NT2/D1 (cell line): Measurements from ENCODE around the gene ZNF597.

Experiments
- YY1 ChIP-seq: IDR thresholded peaks from 2 replicates; pipeline ENCODE4 v1.6.1; 2011; ENCODE audit not compliant: insufficient read length, insufficient read depth
- ZNF274 ChIP-seq: IDR thresholded peaks from 2 replicates; pipeline ENCODE4 v1.6.1; 2011; ENCODE audit warnings: mild to moderate bottlenecking, low read depth, low read length

DNA sequence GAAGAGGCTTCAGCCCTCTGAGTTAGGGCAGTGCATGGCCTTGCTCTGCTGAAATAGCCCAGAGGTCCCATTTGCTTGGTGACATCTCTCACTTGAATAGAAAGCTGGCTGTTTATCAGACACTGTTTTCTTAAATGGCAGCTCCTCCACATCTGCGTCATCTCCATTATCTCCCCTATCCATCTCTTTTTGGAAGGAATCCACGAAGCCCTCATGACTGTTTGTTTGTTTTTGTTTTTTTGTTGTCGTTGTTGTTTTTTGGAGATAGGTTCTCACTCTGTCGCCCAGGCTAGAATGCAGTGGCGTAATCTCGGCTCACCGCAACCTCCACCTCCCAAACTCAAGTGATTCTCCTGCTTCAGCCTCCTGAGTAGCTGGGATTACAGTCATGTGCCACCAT lies 16.8 kb upstream of the ZNF597 start:
- TF ChIP-seq YY1: no peak
- no peak for TF ChIP-seq ZNF274
